Transverse colon (tissue), 4 donors: ENCODE measurements around the gene SF3A2. TPM values are rescaled to one million over a fixed set of nuclear protein-coding genes. Genes with fewer than 3 reads are reported as not detected.

ENCODE experiments used
- DNase-seq: peaks from one replicate; pipeline ENCODE4 v3.0.0-alpha.2; 2019
- H3K27ac ChIP-seq, 4 donors: fragments of 200-600 bp; sonication (generic); 2 replicates each; pipeline ENCODE4 v1.5.1; 2016 to 2018; ENCODE audit warnings: inconsistent platforms in 4 of 4
- H3K27me3 ChIP-seq: fragments of 200-600 bp; sonication (generic); 2 replicates; pipeline ENCODE4 v1.5.1; 2017; ENCODE audit warnings: inconsistent platforms
- H3K36me3 ChIP-seq, 4 donors: fragments of 200-600 bp; sonication (generic); 2 replicates each; pipeline ENCODE4 v1.5.1; 2017 to 2019; ENCODE audit warnings: inconsistent platforms in 4 of 4
- H3K4me1 ChIP-seq, 4 donors: fragments of 200-600 bp; sonication (generic); 2 replicates each; pipeline ENCODE4 v1.5.1; 2017 to 2020; ENCODE audit warnings: inconsistent platforms in 4 of 4
- H3K4me3 ChIP-seq, 4 donors: fragments of 200-600 bp; sonication (generic); 1 replicate in 1 of 4; 2 replicates in 3 of 4; pipeline versions ENCODE4 v1.5.1 to v1.6.1; 2017 to 2019; ENCODE audit warnings: inconsistent platforms in 4 of 4
- H3K9me3 ChIP-seq, 2 donors: fragments of 200-600 bp; sonication (generic); 2 replicates each; pipeline ENCODE4 v1.5.1; 2017 to 2019; ENCODE audit warnings: inconsistent platforms in 2 of 2
- CTCF ChIP-seq, 5 experiments: fragments of 200-600 bp in 3 of 5; fragments of 450-650 bp in 2 of 5; sonication (generic) in 3 of 5; IDR thresholded peaks; 1 replicate in 2 of 5; 2 replicates in 3 of 5; pipeline ENCODE4 v1.5.1; 2016 to 2017; ENCODE audit warnings: antibody characterized with exemption in 5 of 5, inconsistent platforms in 3 of 5, mild to moderate bottlenecking in 2 of 5, moderate library complexity in 1 of 5
- EP300 ChIP-seq: sonication (generic); formaldehyde crosslinking; IDR thresholded peaks from one replicate; pipeline ENCODE4 v1.6.1; 2017; ENCODE audit warnings: antibody characterized with exemption, low read depth
- POLR2A ChIP-seq: fragments of 450-650 bp; IDR thresholded peaks from one replicate; pipeline ENCODE4 v1.6.1; 2016; ENCODE audit warnings: antibody characterized with exemption, mild to moderate bottlenecking, moderate library complexity
- POLR2AphosphoS5 ChIP-seq, 3 donors: sonication (generic); formaldehyde crosslinking; IDR thresholded peaks; one replicate each; pipeline ENCODE4 v1.6.1; 2016; ENCODE audit warnings: antibody characterized with exemption in 3 of 3
- WGBS, 2 donors: methylation state at CpG; one replicate each; pipeline ENCODE4 v1.1.5; 2018; ENCODE audit warnings: low coverage in 1 of 2; 5-methylcytosine and 5-hydroxymethylcytosine counted together
- in situ Hi-C, 4 donors: fragments of 200-750 bp; cut with MboI; loops; one replicate each; pipeline versions ENCODE4 v1.15.0 to v1.15.1; 2017; ENCODE audit warnings: low sequenced_read_pairs in 3 of 4, low pct_ligation_motif_present in 1 of 4, low pct_unique_long_range_greater_than_20kb in 1 of 4
- intact Hi-C: fragments of 100-400 bp; cut with DNase I; formaldehyde crosslinking; loops from one replicate; pipeline ENCODE4 v1.15.1; 2023; ENCODE audit warnings: low total_unique reads
- total RNA-seq, 4 donors: library from RNA; depleted of rRNA; stranded (reverse); fragments of >200 nt; gene quantifications; one replicate each; pipeline ENCODE4 v1.1.0, GENCODE V29; 2016

Gene SF3A2
- total RNA-seq, 4 donors from 2014 or later = 35.8 to 54.6 (median 41.6) TPM

- Histone ChIP-seq H3K9me3 (no peaks in the 10 kb centered on the region), H3K27ac (no peak overlapping the region), H3K4me3 (no peak overlapping the region), H3K4me1 (no peaks in the 10 kb centered on the region), H3K36me3 (no peaks in the 10 kb centered on the region), H3K27me3 (no peaks in the 10 kb centered on the region)
- TF ChIP-seq EP300 (no peak), CTCF (IDR thresholded peaks at IDR 0.05) (no peak), POLR2AphosphoS5 (IDR thresholded peaks at IDR 0.05) (no peak), POLR2A (no peak)
- intact Hi-C loops (no loop called here), in situ Hi-C loops (no loop called here)
- 95% methylated on average over 21 of the region's 21 CpGs; no CpG with 5 or more reads in 1 of the 2 donors for WGBS, 2 donors
- no peak for DNase-seq
Observed at GRCh38 chr19:2201473-2202148, 35.0 kb upstream of the SF3A2 start.

GRCh38 chr19:2202366-2202765 is 34.3 kb upstream of the SF3A2 start:
- H3K9me3 ChIP-seq = no peaks in the 10 kb centered on the region
- no peak overlapping the region for H3K27ac ChIP-seq
- peaks cover 0 to 4% (median under 1%) of the 10 kb centered on the region in 4 donors for H3K36me3 ChIP-seq
- H3K27me3 ChIP-seq = no peaks in the 10 kb centered on the region
- 93% methylated on average over 13 of the region's 15 CpGs; no CpG with 5 or more reads in 1 of the 2 donors for WGBS, 2 donors
- H3K4me3 ChIP-seq = no peak overlapping the region
- intact Hi-C loops = no loop called here
- DNase-seq = no peak
- in situ Hi-C loops = no loop called here
- TF ChIP-seq EP300 (no peak), POLR2AphosphoS5 (IDR thresholded peaks at IDR 0.05) (no peak), POLR2A (no peak), CTCF (IDR thresholded peaks at IDR 0.05) (no peak)
- H3K4me1 ChIP-seq = no peaks in the 10 kb centered on the region

GRCh38 chr19:2207008-2207407 is 29.6 kb upstream of the SF3A2 start:
- 93% methylated on average over 15 of the region's 15 CpGs; no CpG with 5 or more reads in 1 of the 2 donors for WGBS, 2 donors
- in situ Hi-C loops = no loop called here
- intact Hi-C loops = no loop called here
- Histone ChIP-seq H3K36me3 (peaks cover 0 to 30% (median 13%) of the 10 kb centered on the region in 4 donors), H3K4me1 (peaks cover 4 to 17% (median 6%) of the 10 kb centered on the region in 4 donors), H3K27me3 (no peaks in the 10 kb centered on the region), H3K4me3 (no peak overlapping the region), H3K27ac (no peak overlapping the region), H3K9me3 (no peaks in the 10 kb centered on the region)
- TF ChIP-seq EP300 (no peak), POLR2AphosphoS5 (IDR thresholded peaks at IDR 0.05) (no peak), CTCF (IDR thresholded peaks at IDR 0.05) (no peak), POLR2A (no peak)
- no peak for DNase-seq

GRCh38 chr19:2207991-2208860 is 28.4 kb upstream of the SF3A2 start:
- H3K27ac ChIP-seq = peak overlapping the region in 3 of 4 donors; percentile 9 to 34 (median 11)
- peaks cover 4 to 29% (median 14%) of the 10 kb centered on the region in 4 donors for H3K4me1 ChIP-seq
- intact Hi-C loops (no loop called here), in situ Hi-C loops (no loop called here)
- H3K36me3 ChIP-seq = peaks cover 0 to 31% (median 14%) of the 10 kb centered on the region in 4 donors
- no peaks in the 10 kb centered on the region for H3K27me3 ChIP-seq
- WGBS, 2 donors = 74% methylated on average over 36 of the region's 36 CpGs; no CpG with 5 or more reads in 1 of the 2 donors
- DNase-seq = peak; percentile 63
- H3K9me3 ChIP-seq = no peaks in the 10 kb centered on the region
- no peak overlapping the region for H3K4me3 ChIP-seq
- TF ChIP-seq CTCF (IDR thresholded peaks at IDR 0.05) = peak in 3 of 5 experiments; percentile 10 to 14 (median 11)
- no peak for TF ChIP-seq EP300
- no peak for TF ChIP-seq POLR2AphosphoS5 (IDR thresholded peaks at IDR 0.05)
